Gastrocnemius medialis (tissue), 4 donors: ENCODE data around the gene GIT2.

ENCODE experiments used
- POLR2A ChIP-seq, 2 donors: fragments of 450-650 bp; IDR thresholded peaks; one replicate each; pipeline ENCODE4 v1.6.1; 2017; ENCODE audit warnings: antibody characterized with exemption in 2 of 2, mild to moderate bottlenecking in 2 of 2, moderate library complexity in 2 of 2
- TF ChIP-seq, protein P1 (sequence below), 5 experiments: fragments of 450-650 bp in 3 of 5; fragments of 200-600 bp in 2 of 5; sonication (generic) in 2 of 5; IDR thresholded peaks in 4 of 5; conservative IDR thresholded peaks in 1 of 5; 1 replicate in 4 of 5; 2 replicates in 1 of 5; pipeline ENCODE4 v1.5.1; 2016 to 2019; ENCODE audit warnings: antibody characterized with exemption in 5 of 5, mild to moderate bottlenecking in 3 of 5, moderate library complexity in 3 of 5

DNA sequence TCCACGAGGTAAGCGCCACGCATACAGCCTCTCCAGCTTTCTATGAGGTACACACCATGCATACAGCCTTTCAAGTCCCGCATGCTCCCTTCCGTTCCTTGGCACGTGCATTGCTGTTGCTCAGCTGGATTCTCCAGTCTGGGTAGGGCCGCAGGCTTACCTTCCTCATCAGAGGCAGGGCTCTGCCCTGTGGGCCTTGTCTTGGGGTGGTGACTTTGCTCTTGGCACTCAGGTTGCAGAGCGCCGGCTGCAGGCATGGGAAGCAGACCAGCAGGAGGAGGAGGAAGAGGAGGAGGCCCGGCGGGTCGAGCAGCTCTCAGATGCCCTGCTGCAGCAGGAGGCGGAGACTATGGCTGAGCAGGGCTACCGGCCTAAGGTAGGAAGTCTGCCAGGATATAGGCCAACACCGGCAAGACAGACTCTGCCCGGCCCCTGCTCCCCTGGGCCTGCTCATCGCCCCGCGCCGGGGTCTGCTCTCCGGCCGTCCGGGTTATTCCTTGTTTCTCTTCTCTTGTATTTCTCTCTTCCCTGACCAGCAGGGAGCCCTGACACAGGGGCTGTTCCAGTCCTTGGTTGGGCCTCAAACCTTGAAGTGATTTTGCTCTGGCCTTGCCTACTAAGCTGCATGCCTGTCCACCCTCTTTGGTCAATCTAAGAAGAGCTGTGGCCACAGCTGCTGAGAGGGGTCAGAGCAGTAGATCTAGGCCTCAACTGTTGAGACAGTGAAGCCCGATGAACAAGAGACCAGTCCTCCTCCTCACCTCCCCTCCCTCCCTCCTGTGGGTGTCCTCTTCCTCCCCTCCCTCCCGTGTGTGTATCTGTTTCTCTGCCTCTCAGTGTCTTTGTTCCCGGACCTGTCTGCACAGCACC is 80.8 kb downstream of the GIT2 start:
- TF ChIP-seq, protein P1, sequence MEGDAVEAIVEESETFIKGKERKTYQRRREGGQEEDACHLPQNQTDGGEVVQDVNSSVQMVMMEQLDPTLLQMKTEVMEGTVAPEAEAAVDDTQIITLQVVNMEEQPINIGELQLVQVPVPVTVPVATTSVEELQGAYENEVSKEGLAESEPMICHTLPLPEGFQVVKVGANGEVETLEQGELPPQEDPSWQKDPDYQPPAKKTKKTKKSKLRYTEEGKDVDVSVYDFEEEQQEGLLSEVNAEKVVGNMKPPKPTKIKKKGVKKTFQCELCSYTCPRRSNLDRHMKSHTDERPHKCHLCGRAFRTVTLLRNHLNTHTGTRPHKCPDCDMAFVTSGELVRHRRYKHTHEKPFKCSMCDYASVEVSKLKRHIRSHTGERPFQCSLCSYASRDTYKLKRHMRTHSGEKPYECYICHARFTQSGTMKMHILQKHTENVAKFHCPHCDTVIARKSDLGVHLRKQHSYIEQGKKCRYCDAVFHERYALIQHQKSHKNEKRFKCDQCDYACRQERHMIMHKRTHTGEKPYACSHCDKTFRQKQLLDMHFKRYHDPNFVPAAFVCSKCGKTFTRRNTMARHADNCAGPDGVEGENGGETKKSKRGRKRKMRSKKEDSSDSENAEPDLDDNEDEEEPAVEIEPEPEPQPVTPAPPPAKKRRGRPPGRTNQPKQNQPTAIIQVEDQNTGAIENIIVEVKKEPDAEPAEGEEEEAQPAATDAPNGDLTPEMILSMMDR (IDR thresholded peaks at IDR 0.05 in 4 of 5, conservative IDR thresholded peaks at IDR 0.05 in 1 of 5), result no peak
- TF ChIP-seq POLR2A (IDR thresholded peaks at IDR 0.05), result no peak
